Upper lobe of left lung (tissue), 6 donors: ENCODE measurements around the gene ASCC3. TPM values are rescaled to one million over a fixed set of nuclear protein-coding genes. Genes with fewer than 3 reads are reported as not detected.
A peak's percentile ranks its signal among the peaks of the same experiment; 100 is the strongest.

Experiments
- ATAC-seq, 2 donors: fragments of 200-7000 bp; cut with Tn5 transposase; one replicate each; pipeline ENCODE4 v1.9.1; 2022; ENCODE audit warnings: mild to moderate bottlenecking in 2 of 2, moderate library complexity in 2 of 2; ENCODE audit not compliant: low FRiP score in 2 of 2
- DNase-seq, 2 donors: peaks; one replicate each; pipeline ENCODE4 v3.0.0-alpha.2; 2019 to 2020
- H3K27ac ChIP-seq, 4 donors: fragments of 200-600 bp; sonication (generic); one replicate each; pipeline ENCODE4 v1.5.1; 2016 to 2019
- H3K27me3 ChIP-seq, 4 donors: fragments of 200-600 bp; sonication (generic); one replicate each; pipeline ENCODE4 v1.5.1; 2017 to 2019
- H3K36me3 ChIP-seq, 4 donors: fragments of 200-600 bp; sonication (generic); one replicate each; pipeline ENCODE4 v1.5.1; 2016 to 2019
- H3K4me1 ChIP-seq, 4 donors: fragments of 200-600 bp; sonication (generic); one replicate each; pipeline ENCODE4 v1.5.1; 2018 to 2019
- H3K4me3 ChIP-seq, 4 donors: fragments of 200-600 bp; sonication (generic); one replicate each; pipeline ENCODE4 v1.5.1; 2017 to 2019; ENCODE audit warnings: mild to moderate bottlenecking in 2 of 4, moderate library complexity in 1 of 4
- H3K9me3 ChIP-seq, 4 donors: fragments of 200-600 bp; sonication (generic); one replicate each; pipeline ENCODE4 v1.5.1; 2018 to 2019
- CTCF ChIP-seq, 6 experiments: fragments of 450-650 bp in 4 of 6; fragments of 200-600 bp in 2 of 6; sonication (generic) in 2 of 6; IDR thresholded peaks; one replicate each; pipeline ENCODE4 v1.5.1; 2016 to 2019; ENCODE audit warnings: antibody characterized with exemption in 6 of 6
- EP300 ChIP-seq, 4 donors: sonication (generic); formaldehyde crosslinking; IDR thresholded peaks; one replicate each; pipeline ENCODE4 v1.5.1; 2017; ENCODE audit warnings: antibody characterized with exemption in 4 of 4, control low read depth in 2 of 4
- POLR2A ChIP-seq, 4 donors: fragments of 450-650 bp; IDR thresholded peaks; one replicate each; pipeline ENCODE4 v1.5.1; 2016 to 2017; ENCODE audit warnings: antibody characterized with exemption in 4 of 4, mild to moderate bottlenecking in 2 of 4
- POLR2AphosphoS5 ChIP-seq, 2 donors: sonication (generic); formaldehyde crosslinking; IDR thresholded peaks; one replicate each; pipeline ENCODE4 v1.5.1; 2017; ENCODE audit warnings: antibody characterized with exemption in 2 of 2
- WGBS, 2 donors: methylation state at CpG; one replicate each; pipeline ENCODE4 v1.1.5; 2017 to 2018; 5-methylcytosine and 5-hydroxymethylcytosine counted together
- total RNA-seq, 6 donors: library from RNA; depleted of rRNA in 4 of 6; stranded (reverse); fragments of >200 nt in 4 of 6; gene quantifications; one replicate each; pipeline versions ENCODE4 v1.1.0 to v1.2.1, GENCODE V29; 2016 to 2021
- donor health status: DM: no; HTN: no; CAD: no; lungs with moderate emphysema.
- donor health status: DM: no; HTN: yes; CAD: no; lungs with severe emphysema.

ASCC3 gene
- total RNA-seq, 6 donors from 2014 or later = 18.4 to 52.2 (median 33.9) TPM

GRCh38 chr6:100461917-100462705 is 419.0 kb downstream of the ASCC3 start:
- DNase-seq (no peak), ATAC-seq (no peak)
- no peak for TF ChIP-seq POLR2AphosphoS5 (IDR thresholded peaks at IDR 0.05)
- TF ChIP-seq CTCF (IDR thresholded peaks at IDR 0.05) = no peak
- TF ChIP-seq POLR2A (IDR thresholded peaks at IDR 0.05) = no peak
- no peak for TF ChIP-seq EP300 (IDR thresholded peaks at IDR 0.05)
- Histone ChIP-seq H3K9me3 (no peaks in the 10 kb centered on the region), H3K4me3 (no peak overlapping the region), H3K27me3 (peaks cover 2 to 95% (median 54%) of the 10 kb centered on the region in 4 donors), H3K4me1 (peaks cover 4 to 37% (median 11%) of the 10 kb centered on the region in 4 donors), H3K36me3 (no peaks in the 10 kb centered on the region), H3K27ac (no peak overlapping the region)
- WGBS, 2 donors = 12 to 17% methylated on average over 3 of the region's 3 CpGs

DNA sequence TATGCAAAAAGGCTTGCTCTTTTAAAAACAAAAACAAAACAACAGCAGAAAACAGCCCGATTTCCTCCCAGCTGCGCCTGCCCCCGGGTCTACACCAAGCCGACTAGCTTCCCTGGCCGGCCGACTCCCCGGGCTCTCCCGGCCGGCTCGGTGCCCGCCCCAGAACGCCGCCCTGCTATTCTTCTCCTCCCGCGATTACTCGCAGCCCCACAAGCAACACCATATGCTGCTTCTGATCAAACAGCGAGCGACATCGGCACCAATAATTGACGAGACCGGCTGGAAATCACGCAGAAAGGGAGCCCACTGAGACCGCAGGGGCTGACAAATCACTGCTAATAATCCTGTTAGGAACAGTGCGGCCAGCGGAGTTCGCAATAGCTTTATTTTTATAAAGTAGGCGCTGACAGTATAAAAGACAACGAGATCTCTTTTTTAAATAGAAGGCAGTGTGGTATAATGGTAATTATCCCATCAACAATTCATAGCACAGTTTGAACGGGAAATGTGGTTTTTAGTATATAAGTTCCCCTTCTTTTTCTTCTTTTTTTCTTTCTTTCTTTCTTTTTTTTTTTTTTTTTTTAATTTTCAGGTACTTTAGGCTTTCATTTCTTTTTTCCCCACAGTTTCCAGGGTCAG is 419.7 kb downstream of the ASCC3 start:
- peak in 1 of 2 donors; percentile 60 for DNase-seq
- no peak overlapping the region for H3K4me3 ChIP-seq

DNA sequence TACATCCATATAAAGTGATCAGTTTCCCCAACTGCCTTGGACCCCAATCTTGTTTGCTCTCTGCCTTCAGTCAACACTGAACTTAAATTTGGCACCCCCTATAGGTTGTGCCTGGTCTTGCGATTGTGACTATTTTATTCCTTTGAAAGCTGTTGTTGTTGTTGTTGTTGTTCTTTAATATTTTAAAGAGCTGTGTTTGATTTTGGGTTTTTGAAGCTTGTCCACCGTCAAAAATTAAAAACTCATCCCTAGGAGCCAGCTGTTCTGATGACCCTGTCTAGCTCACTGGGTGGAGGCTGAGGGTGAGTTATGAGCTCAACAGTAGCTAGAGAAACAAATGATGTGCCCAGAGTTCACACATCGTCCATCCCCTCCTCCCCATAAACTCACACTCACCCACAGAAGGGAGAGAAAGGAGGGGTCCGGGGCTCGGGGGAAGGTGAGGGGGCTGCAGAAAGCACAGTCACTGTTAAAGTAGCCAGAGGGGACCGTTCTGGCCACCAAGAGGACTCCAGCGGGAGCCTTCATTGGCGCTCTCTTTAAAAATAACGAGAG is 420.4 kb downstream of the ASCC3 start:
- TF ChIP-seq EP300 (IDR thresholded peaks at IDR 0.05) (no peak), CTCF (IDR thresholded peaks at IDR 0.05) (no peak), POLR2A (IDR thresholded peaks at IDR 0.05) (no peak), POLR2AphosphoS5 (IDR thresholded peaks at IDR 0.05) (no peak)
- H3K36me3 ChIP-seq = no peaks in the 10 kb centered on the region
- peaks cover 4 to 37% (median 11%) of the 10 kb centered on the region in 4 donors for H3K4me1 ChIP-seq
- DNase-seq = no peak
- no peaks in the 10 kb centered on the region for H3K9me3 ChIP-seq
- H3K27me3 ChIP-seq = peaks cover 2 to 95% (median 54%) of the 10 kb centered on the region in 4 donors
- H3K4me3 ChIP-seq = no peak overlapping the region
- WGBS, 2 donors = 6 to 8% methylated on average over 9 of the region's 9 CpGs
- H3K27ac ChIP-seq = no peak overlapping the region
- ATAC-seq = no peak

More for the DNA sequence above, 419.7 kb downstream of the ASCC3 start:
- TF ChIP-seq EP300 (IDR thresholded peaks at IDR 0.05) (no peak), POLR2AphosphoS5 (IDR thresholded peaks at IDR 0.05) (no peak)
- ATAC-seq = no peak
- WGBS, 2 donors = 11 to 13% methylated on average over 10 to 29 of the region's 29 CpGs
- no peaks in the 10 kb centered on the region for H3K9me3 ChIP-seq
- H3K4me1 ChIP-seq = peaks cover 4 to 37% (median 11%) of the 10 kb centered on the region in 4 donors
- H3K27ac ChIP-seq = no peak overlapping the region
- H3K27me3 ChIP-seq = peaks cover 2 to 95% (median 54%) of the 10 kb centered on the region in 4 donors
- no peaks in the 10 kb centered on the region for H3K36me3 ChIP-seq

DNA sequence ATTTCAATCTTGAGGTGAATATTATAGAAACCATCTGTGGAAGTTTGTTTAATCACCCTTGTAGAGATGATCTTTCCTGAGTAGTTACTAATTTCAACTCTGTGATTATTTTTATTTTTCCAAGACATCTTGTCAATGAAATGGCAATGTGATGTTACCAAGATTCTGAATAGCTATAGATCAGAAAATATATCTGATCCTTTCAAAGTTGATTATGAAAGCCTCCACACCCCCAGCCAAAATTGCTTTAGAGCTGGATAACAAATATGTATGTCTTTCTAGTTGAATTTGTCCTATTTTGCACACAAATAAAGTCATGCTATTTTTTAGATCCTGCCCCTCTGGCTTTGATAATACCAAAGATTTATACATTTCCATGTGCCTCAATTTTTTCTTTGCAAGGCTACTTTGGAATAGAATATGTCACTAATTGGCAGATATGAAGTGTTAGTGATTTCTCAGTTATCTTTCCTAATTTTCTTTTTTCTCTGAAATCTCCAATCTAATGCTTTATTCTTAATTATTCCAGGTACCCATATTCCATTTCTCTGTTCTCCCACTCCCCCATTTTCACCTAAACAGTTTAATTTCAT is 421.4 kb downstream of the ASCC3 start:
- no peak for TF ChIP-seq CTCF (IDR thresholded peaks at IDR 0.05)
- no peak for TF ChIP-seq POLR2A (IDR thresholded peaks at IDR 0.05)
- TF ChIP-seq POLR2AphosphoS5 (IDR thresholded peaks at IDR 0.05) = no peak
- TF ChIP-seq EP300 (IDR thresholded peaks at IDR 0.05) = no peak
- Histone ChIP-seq H3K27me3 (peaks cover 2 to 95% (median 58%) of the 10 kb centered on the region in 4 donors), H3K9me3 (no peaks in the 10 kb centered on the region)

More for the DNA sequence above, 421.4 kb downstream of the ASCC3 start:
- no peak for DNase-seq
- Histone ChIP-seq H3K36me3 (no peaks in the 10 kb centered on the region), H3K4me1 (peaks cover 2 to 29% (median 6%) of the 10 kb centered on the region in 4 donors), H3K4me3 (no peak overlapping the region), H3K27ac (no peak overlapping the region)
- ATAC-seq = no peak
